ENCODE measurements around the gene ADCY5. TPM values are rescaled to one million over a fixed set of nuclear protein-coding genes. Genes with fewer than 3 reads are reported as not detected.

The ADCY5 gene
- total and polyA plus RNA-seq, 4 donors: 0.74 to 6.6 (median 2.9) TPM

- TF ChIP-seq REST (IDR thresholded peaks at IDR 0.05) (no peak), JUND (IDR thresholded peaks at IDR 0.05) (no peak)
Measured at GRCh38 chr3:123446210-123446609, 2.7 kb downstream of the ADCY5 start (continued).

- Histone ChIP-seq H3K4me3 (ENCODE audit: low read depth in 1 of 3, low read length in 3 of 3) (no peak overlapping the region), H3K27ac (ENCODE audit: low read depth in 1 of 2, low read length in 2 of 2) (no peak overlapping the region), H3K9me3 (ENCODE audit: control insufficient read depth in 4 of 4, low read length in 3 of 4) (no peaks in the 10 kb centered on the region), H3K9ac (ENCODE audit: low read depth in 1 of 2, low read length in 2 of 2) (no peak overlapping the region), H3K27me3 (ENCODE audit: control insufficient read depth in 4 of 4, insufficient read depth in 4 of 4, low read length in 3 of 4) (peaks cover 0 to 2% (median 0%) of the 10 kb centered on the region in 4 donors), H3K36me3 (ENCODE audit: control insufficient read depth in 4 of 4, insufficient read depth in 3 of 4, low read depth in 1 of 4, low read length in 3 of 4) (no peaks in the 10 kb centered on the region), H3K4me1 (ENCODE audit: control insufficient read depth in 4 of 4, insufficient read depth in 4 of 4, low read length in 3 of 4) (peaks cover 4 to 19% (median 5%) of the 10 kb centered on the region in 4 donors)
- no peak for DNase-seq (ENCODE audit: low spot score)
- TF ChIP-seq HNF4G (IDR thresholded peaks at IDR 0.05) (no peak), MAX (IDR thresholded peaks at IDR 0.05) (no peak), HNF4A (conservative IDR thresholded peaks at IDR 0.05) (no peak), ATF3 (IDR thresholded peaks at IDR 0.05) (no peak), NR2F2 (IDR thresholded peaks at IDR 0.05) (no peak), CTCF (IDR thresholded peaks at IDR 0.05; ENCODE audit: low read depth, low read length, missing input control) (no peak), GABPA (IDR thresholded peaks at IDR 0.05 in 1 of 2, conservative IDR thresholded peaks at IDR 0.05 in 1 of 2) (no peak), EGR1 (IDR thresholded peaks at IDR 0.05; ENCODE audit: low read depth in 2 of 2) (no peak), RAD21 (IDR thresholded peaks at IDR 0.05) (no peak), TAF1 (conservative IDR thresholded peaks at IDR 0.05) (no peak), RXRA (IDR thresholded peaks at IDR 0.05) (no peak)
- 56% methylated on average over 2 of the region's 2 CpGs for WGBS
Measured at GRCh38 chr3:123445702-123446101, 3.2 kb downstream of the ADCY5 start.

GRCh38 chr3:123444744-123445143 lies 4.1 kb downstream of the ADCY5 start:
- Histone ChIP-seq H3K4me3 (ENCODE audit: low read depth in 1 of 3, low read length in 3 of 3) (no peak overlapping the region), H3K27me3 (ENCODE audit: control insufficient read depth in 4 of 4, insufficient read depth in 4 of 4, low read length in 3 of 4) (no peaks in the 10 kb centered on the region), H3K4me1 (ENCODE audit: control insufficient read depth in 4 of 4, insufficient read depth in 4 of 4, low read length in 3 of 4) (peaks cover 4 to 18% (median 5%) of the 10 kb centered on the region in 4 donors), H3K27ac (ENCODE audit: low read depth in 1 of 2, low read length in 2 of 2) (no peak overlapping the region), H3K9me3 (ENCODE audit: control insufficient read depth in 4 of 4, low read length in 3 of 4) (no peaks in the 10 kb centered on the region), H3K36me3 (ENCODE audit: control insufficient read depth in 4 of 4, insufficient read depth in 3 of 4, low read depth in 1 of 4, low read length in 3 of 4) (no peaks in the 10 kb centered on the region), H3K9ac (ENCODE audit: low read depth in 1 of 2, low read length in 2 of 2) (no peak overlapping the region)
- TF ChIP-seq REST (IDR thresholded peaks at IDR 0.05) (no peak), EGR1 (IDR thresholded peaks at IDR 0.05; ENCODE audit: low read depth in 2 of 2) (no peak), SP1 (IDR thresholded peaks at IDR 0.05) (no peak), ATF3 (IDR thresholded peaks at IDR 0.05) (no peak), HNF4G (IDR thresholded peaks at IDR 0.05) (no peak), RXRA (IDR thresholded peaks at IDR 0.05) (no peak), HNF4A (conservative IDR thresholded peaks at IDR 0.05) (no peak), FOXA1 (IDR thresholded peaks at IDR 0.05) (no peak), JUND (IDR thresholded peaks at IDR 0.05) (no peak)
- 58% methylated on average over 1 of the region's 1 CpG for WGBS
- no peak for DNase-seq (ENCODE audit: low spot score)

Measured in liver (tissue), 9 donors.